ENCODE data around the gene GABRD.

GABRD gene

GRCh38 chr1:2074944-2075740, 56.0 kb downstream of the GABRD start:
- DNase-seq (ENCODE audit: low spot score) = no peak
- no peak for FAIRE-seq

- no peak for FAIRE-seq
These were observed 57.7 kb downstream of the GABRD start for GRCh38 chr1:2076826-2077225.

GRCh38 chr1:2078170-2078569, 59.0 kb downstream of the GABRD start:
- DNase-seq (ENCODE audit: low spot score) (no peak), FAIRE-seq (no peak)

More at GRCh38 chr1:2076826-2077225, 57.7 kb downstream of the GABRD start:
- no peak for DNase-seq (ENCODE audit: low spot score)

- DNase-seq (ENCODE audit: low spot score) = no peak
- no peak for FAIRE-seq
These were observed 60.4 kb downstream of the GABRD start for GRCh38 chr1:2079396-2080085.

GRCh38 chr1:2080140-2080539, 61.0 kb downstream of the GABRD start:
- no peak for FAIRE-seq
- DNase-seq (ENCODE audit: low spot score) = no peak

Measured in urothelium cell line (cell line).